OCI-LY3 (cell line): ENCODE measurements around the gene GRIK4.

Experiments
- H2AFZ ChIP-seq: fragments of 200-600, 300-600 bp; shearing (Covaris generic); 2 replicates; pipeline ENCODE4 v1.6.0; 2014; ENCODE audit warnings: antibody characterized with exemption, low read depth, low read length
- H3K27ac ChIP-seq: fragments of 200-600, 300-600 bp; sonication (generic); 2 replicates; pipeline ENCODE4 v1.5.1; 2014; ENCODE audit warnings: mild to moderate bottlenecking, low read length, moderate library complexity, mixed read lengths
- H3K27me3 ChIP-seq: fragments of 200-600, 300-600 bp; sonication (generic); 2 replicates; pipeline ENCODE4 v1.6.1; 2014; ENCODE audit warnings: low read depth, low read length, mixed read lengths
- H3K36me3 ChIP-seq: fragments of 200-600, 300-600 bp; sonication (generic); replicated peaks from 2 replicates; pipeline ENCODE3; 2014; ENCODE audit warnings: low read depth, low read length, mixed read lengths
- H3K4me1 ChIP-seq: fragments of 300-600, 200-600 bp; sonication (generic); 2 replicates; pipeline ENCODE4 v1.6.1; 2014; ENCODE audit warnings: low read length, mixed read lengths
- H3K4me2 ChIP-seq: fragments of 200-600, 300-600 bp; sonication (generic); 2 replicates; pipeline ENCODE4 v1.6.1; 2014; ENCODE audit warnings: low read length, mixed read lengths
- H3K4me3 ChIP-seq: fragments of 300-600, 200-600 bp; sonication (generic); 2 replicates; pipeline ENCODE4 v1.5.1; 2014; ENCODE audit warnings: antibody characterized with exemption, mild to moderate bottlenecking, low read length, moderate library complexity
- H3K79me2 ChIP-seq: fragments of 300-600, 200-600 bp; shearing (Covaris generic); 2 replicates; pipeline ENCODE4 v1.6.1; 2014; ENCODE audit warnings: mild to moderate bottlenecking, low read length, mixed read lengths
- H3K9ac ChIP-seq: fragments of 300-600, 200-600 bp; shearing (Covaris generic); 2 replicates; pipeline ENCODE4 v1.6.0; 2014; ENCODE audit warnings: mild to moderate bottlenecking, low read length, moderate library complexity
- H3K9me3 ChIP-seq: fragments of 200-600, 300-600 bp; shearing (Covaris generic); 2 replicates; pipeline ENCODE4 v1.6.1; 2014; ENCODE audit warnings: low read length, mixed read lengths; ENCODE audit not compliant: insufficient read depth
- H4K20me1 ChIP-seq: fragments of 200-600, 300-600 bp; sonication (generic); 2 replicates; pipeline ENCODE4 v1.6.1; 2016; ENCODE audit warnings: low read length, mixed read lengths; ENCODE audit not compliant: insufficient read depth
- CTCF ChIP-seq: fragments of 200-600, 300-600 bp; sonication (generic); IDR thresholded peaks from 2 replicates; pipeline ENCODE4 v1.5.1; 2014; ENCODE audit warnings: antibody characterized with exemption, low read length, low read depth
- EZH2phosphoT487 ChIP-seq: fragments of 200-600 bp; shearing (Covaris generic); IDR thresholded peaks from 2 replicates; pipeline ENCODE4 v1.6.1; 2018; ENCODE audit warnings: antibody characterized with exemption, mixed run types, low read depth

The GRIK4 gene

GRCh38 chr11:120863359-120863758, 351.8 kb downstream of the GRIK4 start:
- Histone ChIP-seq H3K36me3 (no peaks in the 10 kb centered on the region), H4K20me1 (no peaks in the 10 kb centered on the region), H3K4me3 (no peak overlapping the region), H3K4me1 (no peaks in the 10 kb centered on the region), H3K9me3 (no peaks in the 10 kb centered on the region), H3K27me3 (peaks cover 23% of the 10 kb centered on the region), H3K4me2 (no peak overlapping the region), H3K9ac (no peak overlapping the region), H3K27ac (no peak overlapping the region), H3K79me2 (no peaks in the 10 kb centered on the region), H2AFZ (no peak overlapping the region)
- TF ChIP-seq EZH2phosphoT487 = no peak
- TF ChIP-seq CTCF = no peak

GRCh38 chr11:120867024-120867423, 355.5 kb downstream of the GRIK4 start:
- Histone ChIP-seq H3K9me3 (no peaks in the 10 kb centered on the region), H4K20me1 (no peaks in the 10 kb centered on the region), H3K4me2 (no peak overlapping the region)

GRCh38 chr11:120867531-120867930, 356.0 kb downstream of the GRIK4 start:
- H3K79me2 ChIP-seq = no peaks in the 10 kb centered on the region
- H3K27me3 ChIP-seq = peaks cover 41% of the 10 kb centered on the region
- H3K4me2 ChIP-seq = no peak overlapping the region
- H2AFZ ChIP-seq = no peak overlapping the region
- H3K4me1 ChIP-seq = no peaks in the 10 kb centered on the region
- no peaks in the 10 kb centered on the region for H4K20me1 ChIP-seq
- no peak overlapping the region for H3K4me3 ChIP-seq
- TF ChIP-seq EZH2phosphoT487 (no peak), CTCF (no peak)
- H3K27ac ChIP-seq = no peak overlapping the region
- H3K9me3 ChIP-seq = no peaks in the 10 kb centered on the region
- H3K36me3 ChIP-seq = no peaks in the 10 kb centered on the region
- no peak overlapping the region for H3K9ac ChIP-seq

More at GRCh38 chr11:120867024-120867423, 355.5 kb downstream of the GRIK4 start:
- Histone ChIP-seq H3K9ac (no peak overlapping the region), H3K27ac (no peak overlapping the region), H3K79me2 (no peaks in the 10 kb centered on the region), H3K36me3 (no peaks in the 10 kb centered on the region), H3K4me3 (no peak overlapping the region), H2AFZ (no peak overlapping the region), H3K4me1 (no peaks in the 10 kb centered on the region), H3K27me3 (peaks cover 36% of the 10 kb centered on the region)
- TF ChIP-seq CTCF (no peak), EZH2phosphoT487 (no peak)

- Histone ChIP-seq H3K4me3 (no peak overlapping the region), H3K4me1 (no peaks in the 10 kb centered on the region), H3K4me2 (no peak overlapping the region), H3K36me3 (no peaks in the 10 kb centered on the region), H3K27ac (no peak overlapping the region), H3K9ac (no peak overlapping the region), H3K27me3 (peaks cover 46% of the 10 kb centered on the region), H4K20me1 (no peaks in the 10 kb centered on the region), H2AFZ (no peak overlapping the region), H3K9me3 (no peaks in the 10 kb centered on the region), H3K79me2 (no peaks in the 10 kb centered on the region)
- TF ChIP-seq CTCF (no peak), EZH2phosphoT487 (no peak)
These were observed 356.4 kb downstream of the GRIK4 start for GRCh38 chr11:120867988-120868387.
